Adrenal gland (tissue), 5 donors: Measurements from ENCODE around the gene LENG9.

Source experiments
- POLR2A ChIP-seq, 2 donors: fragments of 450-650 bp; IDR thresholded peaks; one replicate each; pipeline ENCODE4 v1.6.1; 2017; ENCODE audit warnings: antibody characterized with exemption in 2 of 2, mild to moderate bottlenecking in 2 of 2, moderate library complexity in 1 of 2
- TF ChIP-seq, protein P1 (sequence below), 6 experiments: fragments of 450-650 bp in 4 of 6; fragments of 200-600 bp in 2 of 6; sonication (generic) in 1 of 6; IDR thresholded peaks; 1 replicate in 5 of 6; 2 replicates in 1 of 6; pipeline versions ENCODE4 v1.5.1 to v1.8.0; 2016 to 2021; ENCODE audit warnings: antibody characterized with exemption in 6 of 6, mild to moderate bottlenecking in 2 of 6, moderate library complexity in 1 of 6
- donor health status: DM: no; HTN: no; CAD: no.

GRCh38 chr19:54469496-54469934 lies 5.9 kb upstream of the LENG9 start:
- TF ChIP-seq, protein P1, sequence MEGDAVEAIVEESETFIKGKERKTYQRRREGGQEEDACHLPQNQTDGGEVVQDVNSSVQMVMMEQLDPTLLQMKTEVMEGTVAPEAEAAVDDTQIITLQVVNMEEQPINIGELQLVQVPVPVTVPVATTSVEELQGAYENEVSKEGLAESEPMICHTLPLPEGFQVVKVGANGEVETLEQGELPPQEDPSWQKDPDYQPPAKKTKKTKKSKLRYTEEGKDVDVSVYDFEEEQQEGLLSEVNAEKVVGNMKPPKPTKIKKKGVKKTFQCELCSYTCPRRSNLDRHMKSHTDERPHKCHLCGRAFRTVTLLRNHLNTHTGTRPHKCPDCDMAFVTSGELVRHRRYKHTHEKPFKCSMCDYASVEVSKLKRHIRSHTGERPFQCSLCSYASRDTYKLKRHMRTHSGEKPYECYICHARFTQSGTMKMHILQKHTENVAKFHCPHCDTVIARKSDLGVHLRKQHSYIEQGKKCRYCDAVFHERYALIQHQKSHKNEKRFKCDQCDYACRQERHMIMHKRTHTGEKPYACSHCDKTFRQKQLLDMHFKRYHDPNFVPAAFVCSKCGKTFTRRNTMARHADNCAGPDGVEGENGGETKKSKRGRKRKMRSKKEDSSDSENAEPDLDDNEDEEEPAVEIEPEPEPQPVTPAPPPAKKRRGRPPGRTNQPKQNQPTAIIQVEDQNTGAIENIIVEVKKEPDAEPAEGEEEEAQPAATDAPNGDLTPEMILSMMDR (IDR thresholded peaks at IDR 0.05), result no peak
- TF ChIP-seq POLR2A (IDR thresholded peaks at IDR 0.05), result no peak
